Muscle of back (tissue), 11 donors: ENCODE measurements around the gene SLC36A4. TPM values are rescaled to one million over a fixed set of nuclear protein-coding genes. Genes with fewer than 3 reads are reported as not detected.
"Not testable (repeated sequence)": the region's sequence is repeated elsewhere in the genome, so short reads cannot be mapped to it uniquely, and the experiment has no call there.

Source experiments
- DNase-seq, 3 donors: peaks; one replicate each; pipeline versions ENCODE4 v3.0.0 to v3.0.0-alpha.2; 2013
- polyA plus RNA-seq, 10 donors: library from polyadenylated mRNA; unstranded; fragments of 120-200 nt; gene quantifications; one replicate each; pipeline ENCODE4 v1.2.1, GENCODE V29; 2013; ENCODE audit not compliant: insufficient read length in 10 of 10

Gene SLC36A4
- polyA plus RNA-seq, 10 donors: 6.2 to 12.3 (median 8.6) TPM

- no peak for DNase-seq
Measured at GRCh38 chr11:93196816-93197379, 893 bp downstream of the SLC36A4 start.

GRCh38 chr11:93194673-93195291 lies 3.0 kb downstream of the SLC36A4 start:
- no peak for DNase-seq

- DNase-seq: no peak
Measured at GRCh38 chr11:93193731-93194130, 4.1 kb downstream of the SLC36A4 start.

GRCh38 chr11:93192163-93192562 lies 5.6 kb downstream of the SLC36A4 start:
- DNase-seq: no peak

GRCh38 chr11:93189462-93189861 lies 8.3 kb downstream of the SLC36A4 start:
- DNase-seq: no peak

GRCh38 chr11:93188726-93189125 lies 9.1 kb downstream of the SLC36A4 start:
- no peak for DNase-seq

- DNase-seq: no peak
Measured at GRCh38 chr11:93187290-93187689, 10.5 kb downstream of the SLC36A4 start.

GRCh38 chr11:93177891-93178290 lies 19.9 kb downstream of the SLC36A4 start:
- DNase-seq: not testable (repeated sequence)

GRCh38 chr11:93169950-93170561 lies 27.7 kb downstream of the SLC36A4 start:
- DNase-seq: peak; percentile 1 to 13 (median 7)

GRCh38 chr11:93169143-93169542 lies 28.6 kb downstream of the SLC36A4 start:
- no peak for DNase-seq

GRCh38 chr11:93166862-93167261 lies 30.9 kb downstream of the SLC36A4 start:
- DNase-seq: no peak

GRCh38 chr11:93166194-93166593 lies 31.6 kb downstream of the SLC36A4 start:
- DNase-seq: no peak

- no peak for DNase-seq
Measured at GRCh38 chr11:93160808-93161207, 37.0 kb downstream of the SLC36A4 start.

GRCh38 chr11:93160156-93160555 lies 37.6 kb downstream of the SLC36A4 start:
- DNase-seq: no peak

- DNase-seq: no peak
Measured at GRCh38 chr11:93159721-93160120, 38.1 kb downstream of the SLC36A4 start.

- no peak for DNase-seq
Measured at GRCh38 chr11:93155738-93156137, 42.1 kb downstream of the SLC36A4 start.

GRCh38 chr11:93145390-93145915 lies 52.3 kb downstream of the SLC36A4 start:
- DNase-seq: no peak

GRCh38 chr11:93143800-93144199 lies 54.0 kb downstream of the SLC36A4 start:
- DNase-seq: no peak

- DNase-seq: no peak
Measured at GRCh38 chr11:93143186-93143585, 54.6 kb downstream of the SLC36A4 start.

GRCh38 chr11:93133488-93134109 lies 64.2 kb downstream of the SLC36A4 start:
- no peak for DNase-seq

GRCh38 chr11:93132836-93133235 lies 65.0 kb downstream of the SLC36A4 start:
- no peak for DNase-seq

- no peak for DNase-seq
Measured at GRCh38 chr11:93131709-93132108, 66.1 kb downstream of the SLC36A4 start.

- no peak for DNase-seq
Measured at GRCh38 chr11:93128574-93128973, 69.2 kb downstream of the SLC36A4 start.
